GM12875 (cell line): ENCODE results near the gene ZDHHC17.

ENCODE experiments used
- H3K4me3 ChIP-seq: one replicate; pipeline ENCODE4 v1.5.1; 2011; ENCODE audit warnings: low read depth, low read length, control low read depth
- CTCF ChIP-seq: IDR thresholded peaks from 2 replicates; pipeline ENCODE4 v1.5.1; 2011; ENCODE audit warnings: low read depth, mild to moderate bottlenecking, control low read depth, inconsistent platforms, low read length, moderate library complexity, borderline replicate concordance; ENCODE audit not compliant: insufficient read depth

Gene ZDHHC17

GRCh38 chr12:76763746-76764675 lies at the start of gene ZDHHC17:
ZDHHC17 (plus strand) TSS chr12:76764115; CDS start chr12:76764237, 122 bp downstream.
- peak within 1 kb of the TSS; percentile 90 for H3K4me3 ChIP-seq
- no peak for TF ChIP-seq CTCF

- no peak for TF ChIP-seq CTCF
- no peak overlapping the region for H3K4me3 ChIP-seq
These were observed 49.5 kb upstream of the ZDHHC17 start for GRCh38 chr12:76714415-76714814.

- no peak for TF ChIP-seq CTCF
- H3K4me3 ChIP-seq, result no peak overlapping the region
These were observed 49.1 kb upstream of the ZDHHC17 start for GRCh38 chr12:76714861-76715260.

- TF ChIP-seq CTCF, result no peak
These were observed 48.6 kb upstream of the ZDHHC17 start for GRCh38 chr12:76715332-76715731.

GRCh38 chr12:76717314-76717713 lies 46.6 kb upstream of the ZDHHC17 start:
- no peak overlapping the region for H3K4me3 ChIP-seq
- TF ChIP-seq CTCF, result no peak

More at GRCh38 chr12:76715332-76715731, 48.6 kb upstream of the ZDHHC17 start:
- H3K4me3 ChIP-seq, result no peak overlapping the region

- no peak overlapping the region for H3K4me3 ChIP-seq
- TF ChIP-seq CTCF, result no peak
These were observed 44.5 kb upstream of the ZDHHC17 start for GRCh38 chr12:76719171-76720041.

GRCh38 chr12:76720068-76720467 lies 43.8 kb upstream of the ZDHHC17 start:
- TF ChIP-seq CTCF, result no peak
- H3K4me3 ChIP-seq, result no peak overlapping the region
